Loucy (cell line): Measurements from ENCODE around the gene PADI3.

Experiments
- H2AFZ ChIP-seq: fragments of 200-600 bp; sonication (generic); 2 replicates; pipeline ENCODE4 v1.6.0; 2016; ENCODE audit warnings: antibody characterized with exemption, mild to moderate bottlenecking, low read length, moderate library complexity
- H3F3A ChIP-seq: fragments of 200-600 bp; 2 replicates; pipeline ENCODE4 v1.6.0; 2016; ENCODE audit warnings: antibody characterized with exemption, low read depth, mild to moderate bottlenecking
- H3K27me3 ChIP-seq: fragments of 200-600 bp; sonication (generic); 2 replicates; pipeline ENCODE4 v1.6.1; 2014; ENCODE audit warnings: low read length, mild to moderate bottlenecking; ENCODE audit not compliant: insufficient read depth, poor library complexity, severe bottlenecking
- H3K36me3 ChIP-seq: fragments of 200-600 bp; sonication (generic); 2 replicates; pipeline ENCODE4 v1.6.1; 2016; ENCODE audit warnings: low read length; ENCODE audit not compliant: insufficient read depth
- H3K4me1 ChIP-seq: fragments of 200-600 bp; sonication (generic); 2 replicates; pipeline ENCODE4 v1.5.1; 2014; ENCODE audit warnings: low read length, mild to moderate bottlenecking; ENCODE audit not compliant: insufficient read depth, poor library complexity, severe bottlenecking
- H3K4me2 ChIP-seq: fragments of 200-600 bp; sonication (generic); 2 replicates; pipeline ENCODE4 v1.6.0; 2014; ENCODE audit warnings: antibody characterized with exemption, low read length, low read depth, mild to moderate bottlenecking; ENCODE audit not compliant: poor library complexity, severe bottlenecking
- H3K4me3 ChIP-seq: fragments of 200-600 bp; sonication (generic); 2 replicates; pipeline ENCODE4 v1.5.1; 2014; ENCODE audit warnings: low read length, mild to moderate bottlenecking, mixed read lengths; ENCODE audit not compliant: poor library complexity, severe bottlenecking
- H3K79me2 ChIP-seq: fragments of 200-600 bp; sonication (generic); 2 replicates; pipeline ENCODE4 v1.6.1; 2014; ENCODE audit warnings: low read length; ENCODE audit not compliant: insufficient read depth
- H3K9ac ChIP-seq: fragments of 200-600 bp; sonication (generic); 2 replicates; pipeline ENCODE4 v1.6.0; 2014; ENCODE audit warnings: mild to moderate bottlenecking, low read depth, low read length, moderate library complexity; ENCODE audit not compliant: poor library complexity, severe bottlenecking
- H3K9me2 ChIP-seq: fragments of 200-600 bp; sonication (generic); replicated peaks from 2 replicates; pipeline ENCODE4 v1.6.1; 2016; ENCODE audit warnings: low read depth, low read length, mixed read lengths
- H3K9me3 ChIP-seq: fragments of 200-600 bp; sonication (generic); 2 replicates; pipeline ENCODE4 v1.6.1; 2014; ENCODE audit warnings: mild to moderate bottlenecking, antibody characterized with exemption, low read length, low read depth; ENCODE audit not compliant: insufficient read depth
- H4K20me1 ChIP-seq: fragments of 200-600 bp; sonication (generic); 2 replicates; pipeline ENCODE4 v1.6.0; 2014; ENCODE audit warnings: antibody characterized with exemption, low read length, mild to moderate bottlenecking; ENCODE audit not compliant: insufficient read depth, poor library complexity, severe bottlenecking
- EZH2phosphoT487 ChIP-seq: fragments of 200-600 bp; IDR thresholded peaks from 2 replicates; pipeline ENCODE4 v1.6.1; 2018; ENCODE audit warnings: antibody characterized with exemption, mild to moderate bottlenecking, moderate library complexity, borderline replicate concordance
- TF ChIP-seq, protein P1 (sequence below): fragments of 200-600 bp; sonication (generic); conservative IDR thresholded peaks from 2 replicates; pipeline ENCODE4 v1.5.1; 2014; ENCODE audit warnings: mild to moderate bottlenecking, antibody characterized with exemption, low read length

PADI3 gene

DNA sequence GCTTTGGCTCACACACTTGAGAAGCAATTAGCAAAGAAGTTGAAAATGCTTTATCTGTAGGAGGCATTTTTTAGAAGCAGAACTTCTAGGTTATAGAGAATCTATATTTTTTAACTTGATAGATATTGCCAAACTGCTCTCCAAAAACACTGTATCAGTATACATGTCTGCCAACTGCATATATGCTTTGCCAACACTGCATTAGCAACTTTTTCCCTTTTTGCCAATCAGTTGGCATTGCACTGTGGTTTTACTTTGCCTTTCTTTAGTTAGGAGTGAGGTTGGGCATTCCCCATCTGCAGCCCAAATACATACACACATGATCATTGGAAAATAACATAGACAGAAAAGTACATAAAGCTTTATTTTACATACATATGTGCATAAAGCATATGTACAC, 15.0 kb downstream of the PADI3 start:
- Histone ChIP-seq H2AFZ (no peak overlapping the region), H3K79me2 (no peaks in the 10 kb centered on the region), H3K27me3 (no peaks in the 10 kb centered on the region), H3K4me3 (no peak overlapping the region), H3K4me2 (no peak overlapping the region), H3K9me2 (no peaks in the 10 kb centered on the region), H3K9me3 (no peaks in the 10 kb centered on the region), H3K9ac (no peak overlapping the region), H4K20me1 (no peaks in the 10 kb centered on the region), H3F3A (no peaks in the 10 kb centered on the region), H3K4me1 (no peaks in the 10 kb centered on the region), H3K36me3 (no peaks in the 10 kb centered on the region)
- TF ChIP-seq, protein P1, sequence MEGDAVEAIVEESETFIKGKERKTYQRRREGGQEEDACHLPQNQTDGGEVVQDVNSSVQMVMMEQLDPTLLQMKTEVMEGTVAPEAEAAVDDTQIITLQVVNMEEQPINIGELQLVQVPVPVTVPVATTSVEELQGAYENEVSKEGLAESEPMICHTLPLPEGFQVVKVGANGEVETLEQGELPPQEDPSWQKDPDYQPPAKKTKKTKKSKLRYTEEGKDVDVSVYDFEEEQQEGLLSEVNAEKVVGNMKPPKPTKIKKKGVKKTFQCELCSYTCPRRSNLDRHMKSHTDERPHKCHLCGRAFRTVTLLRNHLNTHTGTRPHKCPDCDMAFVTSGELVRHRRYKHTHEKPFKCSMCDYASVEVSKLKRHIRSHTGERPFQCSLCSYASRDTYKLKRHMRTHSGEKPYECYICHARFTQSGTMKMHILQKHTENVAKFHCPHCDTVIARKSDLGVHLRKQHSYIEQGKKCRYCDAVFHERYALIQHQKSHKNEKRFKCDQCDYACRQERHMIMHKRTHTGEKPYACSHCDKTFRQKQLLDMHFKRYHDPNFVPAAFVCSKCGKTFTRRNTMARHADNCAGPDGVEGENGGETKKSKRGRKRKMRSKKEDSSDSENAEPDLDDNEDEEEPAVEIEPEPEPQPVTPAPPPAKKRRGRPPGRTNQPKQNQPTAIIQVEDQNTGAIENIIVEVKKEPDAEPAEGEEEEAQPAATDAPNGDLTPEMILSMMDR, result no peak
- no peak for TF ChIP-seq EZH2phosphoT487

DNA sequence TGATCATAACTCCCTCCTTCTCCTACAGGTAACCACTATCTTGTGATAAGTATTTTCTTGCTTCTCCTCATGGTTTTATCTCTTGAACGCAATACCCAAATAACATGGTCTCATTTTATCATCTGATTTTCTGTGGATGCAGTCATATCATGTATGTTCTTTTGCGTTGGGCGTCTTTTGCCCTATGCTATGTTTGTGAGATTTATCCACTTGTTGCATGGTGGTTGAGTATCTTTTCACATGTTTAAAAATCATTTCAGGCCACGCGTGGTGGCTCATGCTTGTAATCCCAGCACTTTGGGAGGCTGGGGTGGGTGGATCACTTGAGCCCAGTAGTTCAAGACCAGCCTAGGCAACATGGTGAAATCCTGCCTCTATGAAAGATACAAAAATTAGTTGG, 15.6 kb downstream of the PADI3 start:
- Histone ChIP-seq H2AFZ (no peak overlapping the region), H3K79me2 (no peaks in the 10 kb centered on the region), H3K9ac (no peak overlapping the region), H3K27me3 (no peaks in the 10 kb centered on the region), H3K9me2 (no peaks in the 10 kb centered on the region), H3K36me3 (no peaks in the 10 kb centered on the region), H3K4me3 (no peak overlapping the region), H3K4me1 (no peaks in the 10 kb centered on the region), H4K20me1 (no peaks in the 10 kb centered on the region), H3F3A (no peaks in the 10 kb centered on the region), H3K9me3 (no peaks in the 10 kb centered on the region), H3K4me2 (no peak overlapping the region)
- no peak for TF ChIP-seq EZH2phosphoT487
- TF ChIP-seq, protein P1, result no peak

DNA sequence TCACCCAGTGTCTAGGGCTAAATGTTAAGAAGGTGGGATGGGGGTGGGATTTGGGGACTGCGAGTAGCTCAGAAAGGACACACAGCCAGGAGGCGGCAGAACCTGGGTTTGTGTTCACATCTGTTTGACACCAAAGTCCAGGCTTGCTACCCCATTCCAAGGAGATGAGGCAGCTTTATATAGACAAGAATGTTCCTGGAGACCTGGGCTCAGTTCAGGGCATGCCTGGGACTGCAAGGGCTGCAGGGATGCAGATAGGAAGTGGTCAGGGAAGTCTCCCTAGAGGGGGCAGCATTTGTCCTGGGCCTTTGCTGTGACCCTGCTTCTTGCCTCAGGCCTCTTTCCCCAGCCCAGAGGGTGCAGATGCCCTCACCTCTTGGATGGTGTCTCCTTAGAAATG, 16.3 kb downstream of the PADI3 start:
- no peak overlapping the region for H2AFZ ChIP-seq
- H3K4me3 ChIP-seq, result no peak overlapping the region
- H3K36me3 ChIP-seq, result no peaks in the 10 kb centered on the region
- H3K4me2 ChIP-seq, result no peak overlapping the region
- no peaks in the 10 kb centered on the region for H3K79me2 ChIP-seq
- no peaks in the 10 kb centered on the region for H3F3A ChIP-seq
- H3K9me3 ChIP-seq, result no peaks in the 10 kb centered on the region
- no peaks in the 10 kb centered on the region for H4K20me1 ChIP-seq
- no peaks in the 10 kb centered on the region for H3K9me2 ChIP-seq
- no peaks in the 10 kb centered on the region for H3K27me3 ChIP-seq
- TF ChIP-seq, protein P1, result no peak
- TF ChIP-seq EZH2phosphoT487, result no peak
- no peaks in the 10 kb centered on the region for H3K4me1 ChIP-seq
- H3K9ac ChIP-seq, result no peak overlapping the region
